Fibroblast of skin of back (primary cell): ENCODE data around the gene RPL15. TPM values are rescaled to one million over a fixed set of nuclear protein-coding genes. Genes with fewer than 3 reads are reported as not detected.
"Not testable (repeated sequence)": the region's sequence is repeated elsewhere in the genome, so short reads cannot be mapped to it uniquely, and the experiment has no call there.

ENCODE experiments used
- DNase-seq: peaks from one replicate; pipeline ENCODE4 v3.0.0-alpha.2; 2013
- polyA plus RNA-seq, 2 experiments: library from polyadenylated mRNA; unstranded; fragments of 120-200 nt; gene quantifications; one replicate each; pipeline ENCODE4 v1.2.1, GENCODE V29; 2013; ENCODE audit not compliant: insufficient read length in 2 of 2

RPL15 gene
- polyA plus RNA-seq (2013, experiment 1 of 2; ENCODE audit: insufficient read length), result 1,562 TPM
- polyA plus RNA-seq (2013, experiment 2 of 2; ENCODE audit: insufficient read length), result 1,655 TPM

- peak; percentile 97 for DNase-seq
Measured at GRCh38 chr3:23916886-23917678, at the start of gene RPL15, which contains the start of gene NKIRAS1. RPL15 (plus strand) TSS chr3:23917132; CDS start chr3:23917860, 728 bp downstream. NKIRAS1 (minus strand) TSS chr3:23916990; CDS start chr3:23910904, 6,086 bp downstream.

- no peak for DNase-seq
Measured at GRCh38 chr3:23867400-23867799, 49.5 kb upstream of the RPL15 start.

- peak; percentile 53 for DNase-seq
Measured at GRCh38 chr3:23867838-23868237, 49.1 kb upstream of the RPL15 start.

GRCh38 chr3:23869977-23870662 is 46.8 kb upstream of the RPL15 start:
- no peak for DNase-seq

GRCh38 chr3:23870663-23871043 is 46.3 kb upstream of the RPL15 start:
- not testable (repeated sequence) for DNase-seq

- not testable (repeated sequence) for DNase-seq
Measured at GRCh38 chr3:23871361-23871760, 45.6 kb upstream of the RPL15 start.

- DNase-seq, result no peak
Measured at GRCh38 chr3:23872330-23872729, 44.6 kb upstream of the RPL15 start.

- no peak for DNase-seq
Measured at GRCh38 chr3:23873941-23874340, 43.0 kb upstream of the RPL15 start.

GRCh38 chr3:23874359-23875112 is 42.4 kb upstream of the RPL15 start:
- peak; percentile 89 for DNase-seq

GRCh38 chr3:23875113-23875725 is 41.7 kb upstream of the RPL15 start:
- DNase-seq, result peak; percentile 67

GRCh38 chr3:23876923-23877322 is 40.0 kb upstream of the RPL15 start:
- DNase-seq, result no peak

- DNase-seq, result peak; percentile 88
Measured at GRCh38 chr3:23877329-23877980, 39.5 kb upstream of the RPL15 start.

- DNase-seq, result no peak
Measured at GRCh38 chr3:23879485-23879884, 37.4 kb upstream of the RPL15 start.

- DNase-seq, result no peak
Measured at GRCh38 chr3:23880703-23881339, 36.1 kb upstream of the RPL15 start.

GRCh38 chr3:23881993-23882392 is 34.9 kb upstream of the RPL15 start:
- DNase-seq, result not testable (repeated sequence)

- no peak for DNase-seq
Measured at GRCh38 chr3:23882487-23882918, 34.4 kb upstream of the RPL15 start.

GRCh38 chr3:23884481-23884880 is 32.5 kb upstream of the RPL15 start:
- DNase-seq, result no peak

GRCh38 chr3:23885210-23885609 is 31.7 kb upstream of the RPL15 start:
- DNase-seq, result no peak

GRCh38 chr3:23886311-23886710 is 30.6 kb upstream of the RPL15 start:
- DNase-seq, result no peak

GRCh38 chr3:23888617-23889228 is 28.2 kb upstream of the RPL15 start:
- peak; percentile 34 for DNase-seq

- no peak for DNase-seq
Measured at GRCh38 chr3:23889386-23889785, 27.5 kb upstream of the RPL15 start.
